ENCODE measurements around the gene OAS1. TPM values are rescaled to one million over a fixed set of nuclear protein-coding genes. Genes with fewer than 3 reads are reported as not detected.

OAS1 gene
- total RNA-seq, 4 donors from 2014 or later, result 33.9 to 73.1 (median 63.5) TPM

- DNase-seq, result no peak
- TF ChIP-seq CTCF (IDR thresholded peaks at IDR 0.05) (no peak), POLR2A (IDR thresholded peaks at IDR 0.05) (no peak)
These were observed 15.4 kb upstream of the OAS1 start for GRCh38 chr12:112891093-112892024.

GRCh38 chr12:112892856-112893255 is 13.9 kb upstream of the OAS1 start:
- H3K27me3 ChIP-seq, result no peaks in the 10 kb centered on the region
- no peak for DNase-seq
- no peaks in the 10 kb centered on the region for H3K36me3 ChIP-seq
- H3K4me3 ChIP-seq, result no peak overlapping the region
- H3K4me1 ChIP-seq, result no peaks in the 10 kb centered on the region
- no peak overlapping the region for H3K27ac ChIP-seq
- no peak for TF ChIP-seq POLR2A (IDR thresholded peaks at IDR 0.05)
- no peak for TF ChIP-seq CTCF (IDR thresholded peaks at IDR 0.05)
- no peaks in the 10 kb centered on the region for H3K9me3 ChIP-seq

More at GRCh38 chr12:112891093-112892024, 15.4 kb upstream of the OAS1 start:
- Histone ChIP-seq H3K4me3 (no peak overlapping the region), H3K27me3 (no peaks in the 10 kb centered on the region), H3K27ac (no peak overlapping the region), H3K36me3 (no peaks in the 10 kb centered on the region), H3K4me1 (no peaks in the 10 kb centered on the region), H3K9me3 (no peaks in the 10 kb centered on the region)

GRCh38 chr12:112894128-112894527 is 12.6 kb upstream of the OAS1 start:
- DNase-seq, result no peak
- no peak for TF ChIP-seq POLR2A (IDR thresholded peaks at IDR 0.05)
- no peak for TF ChIP-seq CTCF (IDR thresholded peaks at IDR 0.05)
- no peaks in the 10 kb centered on the region for H3K36me3 ChIP-seq
- H3K4me1 ChIP-seq, result no peaks in the 10 kb centered on the region
- H3K4me3 ChIP-seq, result no peak overlapping the region
- H3K9me3 ChIP-seq, result no peaks in the 10 kb centered on the region
- no peak overlapping the region for H3K27ac ChIP-seq
- H3K27me3 ChIP-seq, result no peaks in the 10 kb centered on the region

GRCh38 chr12:112898380-112898779 is 8.4 kb upstream of the OAS1 start:
- H3K9me3 ChIP-seq, result no peaks in the 10 kb centered on the region
- no peaks in the 10 kb centered on the region for H3K27me3 ChIP-seq
- H3K36me3 ChIP-seq, result no peaks in the 10 kb centered on the region
- peaks cover 0 to 17% (median 0%) of the 10 kb centered on the region in 4 donors for H3K4me1 ChIP-seq
- TF ChIP-seq CTCF (IDR thresholded peaks at IDR 0.05) (no peak), POLR2A (IDR thresholded peaks at IDR 0.05) (no peak)
- no peak overlapping the region for H3K4me3 ChIP-seq
- DNase-seq, result no peak
- no peak overlapping the region for H3K27ac ChIP-seq

DNA sequence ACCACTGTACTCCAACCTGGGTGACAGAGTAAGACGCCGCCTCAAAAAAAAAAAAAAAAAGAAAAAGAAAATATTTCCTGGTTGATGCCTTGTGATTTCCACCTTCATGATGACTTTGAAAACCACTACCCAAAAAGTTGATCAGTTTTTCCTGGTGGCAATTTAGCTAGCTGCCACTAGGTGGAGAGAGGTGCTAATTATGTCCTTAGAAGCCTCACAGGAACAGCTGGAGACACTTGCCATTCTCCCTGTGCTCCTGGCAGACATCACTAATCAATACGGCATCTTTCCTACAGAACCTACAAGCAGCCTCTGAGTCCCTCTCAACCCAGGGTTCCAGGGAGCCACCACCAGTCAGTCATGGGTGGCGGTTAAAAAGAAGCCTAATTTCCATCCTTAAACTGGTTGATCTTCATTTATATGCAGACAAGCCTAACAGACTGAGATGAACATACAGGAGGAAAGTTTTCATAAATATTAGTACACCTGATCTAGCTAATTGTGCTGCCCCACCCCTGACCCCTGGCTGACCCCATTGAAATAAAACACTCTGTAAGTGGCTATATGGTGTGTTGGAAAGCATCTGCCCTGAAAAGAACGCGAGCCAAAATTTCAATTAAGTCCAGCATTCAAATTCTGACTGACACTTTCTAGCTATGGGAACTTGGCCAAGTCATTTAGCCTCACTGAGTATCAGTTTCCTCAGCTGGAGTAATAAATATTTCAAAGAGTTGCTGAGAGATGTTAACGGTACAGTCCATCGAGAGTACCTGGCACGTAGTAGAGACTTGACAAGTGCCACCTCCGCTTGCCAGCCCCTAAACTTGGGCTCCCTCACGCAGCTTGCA is 6.2 kb upstream of the OAS1 start:
- H3K4me3 ChIP-seq, result no peak overlapping the region
- peaks cover 0 to 23% (median 0%) of the 10 kb centered on the region in 4 donors for H3K4me1 ChIP-seq
- peak overlapping the region in 1 of 4 donors; percentile 32 for H3K27ac ChIP-seq
- peak in 2 of 3 donors; percentile 54 to 84 for DNase-seq
- TF ChIP-seq CTCF (IDR thresholded peaks at IDR 0.05) (peak; percentile 61 to 90 (median 80)), POLR2A (IDR thresholded peaks at IDR 0.05) (no peak)
- no peaks in the 10 kb centered on the region for H3K36me3 ChIP-seq
- H3K9me3 ChIP-seq, result no peaks in the 10 kb centered on the region
- no peaks in the 10 kb centered on the region for H3K27me3 ChIP-seq
